A673 (cell line): ENCODE measurements around the gene CCR2. TPM values are rescaled to one million over a fixed set of nuclear protein-coding genes. Genes with fewer than 3 reads are reported as not detected.

Experiments used
- BruUV-seq: library from RNA; stranded (reverse); fragments of 400-500 nt; replicated peaks from 2 replicates; lab custom pipeline; 2021; lab: Mats Ljungman, UMichigan
- CTCF ChIA-PET: fragments of 300-600 bp; sonication (Branson Sonifier 250); formaldehyde crosslinking; loops from one replicate; lab custom pipeline; 2022; ENCODE audit warnings: antibody characterized with exemption; lab: Charles Lee
- POLR2A ChIA-PET: fragments of 300-600 bp; sonication (Branson Sonifier 250); formaldehyde crosslinking; loops from one replicate; lab custom pipeline; 2022; ENCODE audit warnings: antibody characterized with exemption; ENCODE audit not compliant: low non-redundant PET; lab: Charles Lee
- DNase-seq: peaks from one replicate; pipeline ENCODE4 v3.0.0-alpha.2; 2015; ENCODE audit warnings: low spot score
- H3K27ac ChIP-seq: fragments of 200-600 bp; sonication (generic); 2 replicates; pipeline ENCODE4 v1.5.1; 2016; ENCODE audit warnings: mixed run types, low read depth, mild to moderate bottlenecking, mixed read lengths, antibody characterized with exemption, low read length; ENCODE audit not compliant: poor library complexity, severe bottlenecking
- H3K27me3 ChIP-seq: fragments of 200-600 bp; sonication (generic); replicated peaks from 2 replicates; pipeline ENCODE4 v1.6.1; 2017; ENCODE audit warnings: mixed run types, low read depth, mild to moderate bottlenecking, mixed read lengths, antibody characterized with exemption, low read length; ENCODE audit not compliant: insufficient read depth, poor library complexity
- H3K36me3 ChIP-seq: fragments of 200-600 bp; sonication (generic); 2 replicates; pipeline ENCODE4 v1.6.1; 2016; ENCODE audit warnings: mixed run types, mild to moderate bottlenecking, mixed read lengths, antibody characterized with exemption, low read length; ENCODE audit not compliant: insufficient read depth, poor library complexity, severe bottlenecking
- H3K4me1 ChIP-seq: fragments of 200-600 bp; sonication (generic); 2 replicates; pipeline ENCODE4 v1.6.1; 2017; ENCODE audit warnings: mixed run types, mild to moderate bottlenecking, mixed read lengths, antibody characterized with exemption, low read length; ENCODE audit not compliant: insufficient read depth, poor library complexity, severe bottlenecking
- H3K4me3 ChIP-seq: fragments of 200-600 bp; sonication (generic); 2 replicates; pipeline ENCODE4 v1.5.1; 2016; ENCODE audit warnings: low read depth, mixed run types, mild to moderate bottlenecking, mixed read lengths, low read length; ENCODE audit not compliant: poor library complexity, severe bottlenecking
- H3K9me3 ChIP-seq: fragments of 200-600 bp; sonication (generic); 2 replicates; pipeline ENCODE4 v1.6.1; 2016; ENCODE audit warnings: mixed run types, low read depth, mild to moderate bottlenecking, mixed read lengths, antibody characterized with exemption, low read length; ENCODE audit not compliant: poor library complexity, severe bottlenecking
- EZH2 ChIP-seq: fragments of 200-600 bp; sonication (generic); IDR thresholded peaks from 2 replicates; pipeline ENCODE4 v1.6.1; 2017; ENCODE audit warnings: borderline replicate concordance, low read depth, mild to moderate bottlenecking, mixed read lengths, antibody characterized with exemption, low read length; ENCODE audit not compliant: poor library complexity, severe bottlenecking
- intact Hi-C: fragments of 100-400 bp; cut with micrococcal nuclease; formaldehyde crosslinking; loops from one replicate; pipeline ENCODE4 v1.10.0; 2022; ENCODE audit not compliant: unreplicated experiment
- total RNA-seq: library from RNA; stranded (reverse); gene quantifications from 2 replicates; pipeline ENCODE4 v1.2.3, GENCODE V29; 2021
- TF ChIP-seq, protein P1 (sequence below): fragments of 300-800, 200-600 bp; sonication (generic); conservative IDR thresholded peaks from 2 replicates; pipeline ENCODE4 v1.5.1; 2017; ENCODE audit warnings: low read depth, mild to moderate bottlenecking, antibody characterized with exemption, low read length, moderate library complexity, mixed read lengths

The CCR2 gene
- total RNA-seq, 1 experiment from 2014 or later, result not detected

DNA sequence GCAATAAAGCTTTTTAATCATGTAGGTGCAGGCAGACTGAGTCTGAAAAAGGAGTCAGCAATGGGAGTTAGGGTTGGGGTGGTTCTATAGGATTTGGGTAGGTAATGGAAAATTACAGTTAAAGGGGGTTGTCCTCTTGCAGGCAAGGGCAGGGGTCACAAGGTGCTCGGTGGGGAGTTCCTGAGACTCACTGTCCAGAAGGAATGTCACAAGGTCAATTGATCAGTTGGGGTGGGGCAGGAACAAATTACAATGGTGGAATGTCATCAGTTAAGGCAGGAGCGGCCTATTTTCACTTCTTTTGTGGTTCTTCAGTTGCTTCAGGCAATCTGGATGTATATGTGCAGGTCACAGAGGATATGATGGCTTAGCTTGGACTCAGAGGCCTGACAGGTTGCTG lies 39.1 kb downstream of the CCR2 start:
- no peak for TF ChIP-seq EZH2
- TF ChIP-seq, protein P1, sequence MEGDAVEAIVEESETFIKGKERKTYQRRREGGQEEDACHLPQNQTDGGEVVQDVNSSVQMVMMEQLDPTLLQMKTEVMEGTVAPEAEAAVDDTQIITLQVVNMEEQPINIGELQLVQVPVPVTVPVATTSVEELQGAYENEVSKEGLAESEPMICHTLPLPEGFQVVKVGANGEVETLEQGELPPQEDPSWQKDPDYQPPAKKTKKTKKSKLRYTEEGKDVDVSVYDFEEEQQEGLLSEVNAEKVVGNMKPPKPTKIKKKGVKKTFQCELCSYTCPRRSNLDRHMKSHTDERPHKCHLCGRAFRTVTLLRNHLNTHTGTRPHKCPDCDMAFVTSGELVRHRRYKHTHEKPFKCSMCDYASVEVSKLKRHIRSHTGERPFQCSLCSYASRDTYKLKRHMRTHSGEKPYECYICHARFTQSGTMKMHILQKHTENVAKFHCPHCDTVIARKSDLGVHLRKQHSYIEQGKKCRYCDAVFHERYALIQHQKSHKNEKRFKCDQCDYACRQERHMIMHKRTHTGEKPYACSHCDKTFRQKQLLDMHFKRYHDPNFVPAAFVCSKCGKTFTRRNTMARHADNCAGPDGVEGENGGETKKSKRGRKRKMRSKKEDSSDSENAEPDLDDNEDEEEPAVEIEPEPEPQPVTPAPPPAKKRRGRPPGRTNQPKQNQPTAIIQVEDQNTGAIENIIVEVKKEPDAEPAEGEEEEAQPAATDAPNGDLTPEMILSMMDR, result no peak
- Histone ChIP-seq H3K9me3 (no peaks in the 10 kb centered on the region), H3K4me1 (no peaks in the 10 kb centered on the region), H3K27ac (no peak overlapping the region), H3K36me3 (no peaks in the 10 kb centered on the region), H3K4me3 (no peak overlapping the region), H3K27me3 (no peaks in the 10 kb centered on the region)
- DNase-seq, result no peak
- BruUV-seq, result no TSS peak
- CTCF ChIA-PET, result no interaction called here
- intact Hi-C loops, result no loop called here
- POLR2A ChIA-PET, result no interaction called here

- ChIA-PET CTCF (no interaction called here), POLR2A (no interaction called here)
- DNase-seq, result peak; percentile 22
- Histone ChIP-seq H3K9me3 (no peaks in the 10 kb centered on the region), H3K4me3 (no peak overlapping the region), H3K4me1 (no peaks in the 10 kb centered on the region), H3K36me3 (no peaks in the 10 kb centered on the region), H3K27me3 (no peaks in the 10 kb centered on the region), H3K27ac (no peak overlapping the region)
- no TSS peak for BruUV-seq
- intact Hi-C loops, result no loop called here
- TF ChIP-seq EZH2, result no peak
- TF ChIP-seq, protein P1, result no peak
Measured at GRCh38 chr3:46393554-46394434, 39.9 kb downstream of the CCR2 start.

GRCh38 chr3:46395210-46395661 lies 41.3 kb downstream of the CCR2 start:
- Histone ChIP-seq H3K36me3 (no peaks in the 10 kb centered on the region), H3K27me3 (no peaks in the 10 kb centered on the region), H3K4me3 (no peak overlapping the region), H3K9me3 (no peaks in the 10 kb centered on the region), H3K27ac (no peak overlapping the region), H3K4me1 (no peaks in the 10 kb centered on the region)
- BruUV-seq, result no TSS peak
- TF ChIP-seq EZH2, result no peak
- TF ChIP-seq, protein P1, result no peak
- POLR2A ChIA-PET, result no interaction called here
- intact Hi-C loops, result no loop called here
- CTCF ChIA-PET, result no interaction called here
- DNase-seq, result no peak
